Neural cell (in vitro differentiated cells): ENCODE results near the gene PARD3B. TPM values are rescaled to one million over a fixed set of nuclear protein-coding genes. Genes with fewer than 3 reads are reported as not detected.

Experiments
- H2AFZ ChIP-seq: fragments of 200-600, 300-800 bp; sonication (generic), shearing (Covaris generic); 2 replicates; pipeline ENCODE4 v1.6.0; 2014; ENCODE audit warnings: low read depth, mild to moderate bottlenecking, antibody characterized with exemption, low read length, moderate library complexity
- H3F3A ChIP-seq: fragments of 200-600 bp; shearing (Covaris generic); 2 replicates; pipeline ENCODE4 v1.6.1; 2016; ENCODE audit warnings: mild to moderate bottlenecking, moderate library complexity, mixed read lengths, antibody characterized with exemption, low read length; ENCODE audit not compliant: insufficient read depth, poor library complexity, severe bottlenecking
- H3K27ac ChIP-seq: fragments of 200-600, 300-800 bp; sonication (generic), shearing (Covaris generic); 2 replicates; pipeline ENCODE4 v1.5.1; 2014; ENCODE audit warnings: mild to moderate bottlenecking, low read length, moderate library complexity
- H3K27me3 ChIP-seq: fragments of 300-800, 200-600 bp; sonication (generic), shearing (Covaris generic); 2 replicates; pipeline ENCODE4 v1.6.0; 2014; ENCODE audit warnings: mild to moderate bottlenecking, low read depth, low read length, moderate library complexity; ENCODE audit not compliant: insufficient read depth
- H3K36me3 ChIP-seq: fragments of 300-800, 200-600 bp; sonication (generic), shearing (Covaris generic); 2 replicates; pipeline ENCODE4 v1.5.1; 2014; ENCODE audit warnings: mild to moderate bottlenecking, antibody characterized with exemption, low read length, moderate library complexity; ENCODE audit not compliant: insufficient read depth
- H3K4me2 ChIP-seq: fragments of 300-800, 200-600 bp; sonication (generic), shearing (Covaris generic); 2 replicates; pipeline ENCODE4 v1.6.0; 2014; ENCODE audit warnings: mild to moderate bottlenecking, low read length
- H3K4me3 ChIP-seq: fragments of 300-800, 200-600 bp; sonication (generic), shearing (Covaris generic); 2 replicates; pipeline ENCODE4 v1.5.1; 2014; ENCODE audit warnings: mild to moderate bottlenecking, low read length, moderate library complexity
- H3K79me2 ChIP-seq: fragments of 200-600 bp; shearing (Covaris generic); replicated peaks from 2 replicates; pipeline ENCODE4 v1.6.0; 2014; ENCODE audit warnings: mild to moderate bottlenecking, low read length, moderate library complexity; ENCODE audit not compliant: insufficient read depth
- H3K9ac ChIP-seq: fragments of 300-800, 200-600 bp; sonication (generic), shearing (Covaris generic); 2 replicates; pipeline ENCODE4 v1.6.1; 2016; ENCODE audit warnings: mild to moderate bottlenecking, low read length, mixed read lengths
- H3K9me2 ChIP-seq: fragments of 200-600 bp; shearing (Covaris generic); 2 replicates; pipeline ENCODE4 v1.6.1; 2016; ENCODE audit warnings: mild to moderate bottlenecking, low read length, mixed read lengths; ENCODE audit not compliant: insufficient read depth
- H3K9me3 ChIP-seq: fragments of 200-600, 300-800 bp; sonication (generic), shearing (Covaris generic); 2 replicates; pipeline ENCODE4 v1.6.1; 2016; ENCODE audit warnings: mild to moderate bottlenecking, mixed run types, low read length, moderate library complexity, mixed read lengths
- H4K20me1 ChIP-seq: fragments of 200-600 bp; shearing (Covaris generic); 2 replicates; pipeline ENCODE4 v1.6.1; 2016; ENCODE audit warnings: mild to moderate bottlenecking, mixed run types; ENCODE audit not compliant: insufficient read depth
- EP300 ChIP-seq: fragments of 450-650 bp; conservative IDR thresholded peaks from 2 replicates; pipeline ENCODE4 v1.6.1; 2014; ENCODE audit warnings: antibody characterized with exemption, mild to moderate bottlenecking, moderate library complexity; ENCODE audit not compliant: poor library complexity, severe bottlenecking
- MXI1 ChIP-seq: fragments of 450-650 bp; conservative IDR thresholded peaks from 2 replicates; pipeline ENCODE4 v1.6.1; 2014; ENCODE audit warnings: antibody characterized with exemption, mild to moderate bottlenecking; ENCODE audit not compliant: poor library complexity, severe bottlenecking
- RAD21 ChIP-seq: fragments of 450-650 bp; conservative IDR thresholded peaks from 2 replicates; pipeline ENCODE4 v1.6.1; 2014; ENCODE audit warnings: antibody characterized with exemption, mild to moderate bottlenecking, moderate library complexity
- SMC3 ChIP-seq: fragments of 450-650 bp; conservative IDR thresholded peaks from 2 replicates; pipeline ENCODE4 v1.6.1; 2014; ENCODE audit warnings: antibody characterized with exemption, mild to moderate bottlenecking, moderate library complexity; ENCODE audit not compliant: poor library complexity
- TAF1 ChIP-seq: IDR thresholded peaks from 2 replicates; pipeline ENCODE4 v1.6.1; 2012; ENCODE audit warnings: low read depth
- polyA plus RNA-seq: library from polyadenylated mRNA; depleted of rRNA; stranded (reverse); fragments of >200 nt; gene quantifications from 2 replicates; pipeline ENCODE4 v1.2.3, GENCODE V29; 2014
- TF ChIP-seq, protein P1 (sequence below): IDR thresholded peaks from 2 replicates; pipeline ENCODE4 v1.6.1; 2012; ENCODE audit warnings: borderline replicate concordance
- TF ChIP-seq, protein P2 (sequence below): fragments of 450-650 bp; IDR thresholded peaks from 2 replicates; pipeline ENCODE4 v1.5.1; 2014; ENCODE audit warnings: antibody characterized with exemption, mild to moderate bottlenecking, moderate library complexity; ENCODE audit not compliant: poor library complexity, severe bottlenecking

PARD3B gene
- polyA plus RNA-seq, 1 donor from 2014 or later, result 0.54 TPM

DNA sequence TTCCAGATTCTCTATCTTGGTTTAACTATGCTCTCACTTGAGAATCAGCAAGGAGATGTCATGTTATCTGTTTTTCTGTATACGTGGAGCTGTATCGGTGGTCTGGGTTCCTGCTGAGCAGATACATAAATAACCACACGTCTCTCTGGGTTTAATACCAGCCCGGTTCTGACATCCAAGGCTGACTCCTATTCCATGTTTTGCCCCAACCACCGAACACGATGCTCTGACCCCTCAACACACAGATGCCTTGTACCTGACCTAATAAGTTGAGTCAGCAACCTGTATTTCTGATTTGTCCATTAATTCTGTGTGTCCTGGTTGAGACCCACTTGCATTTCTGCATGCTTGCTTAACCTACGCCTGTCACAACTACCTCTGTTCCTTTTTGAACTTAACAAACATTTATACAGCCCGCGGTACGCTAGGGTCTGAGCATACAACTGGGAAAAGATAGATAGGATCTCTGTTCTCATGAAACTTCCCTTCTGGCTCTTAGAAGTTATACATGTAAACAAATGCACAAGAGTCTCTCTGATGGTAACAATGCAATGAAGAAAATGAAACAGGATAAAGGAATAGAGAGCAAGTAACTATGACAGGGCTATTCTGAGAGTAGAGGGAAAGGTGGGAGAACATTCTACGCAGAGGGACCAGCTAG lies 480.4 kb downstream of the PARD3B start:
- no peaks in the 10 kb centered on the region for H3K9me3 ChIP-seq
- H3K4me3 ChIP-seq, result no peak overlapping the region
- H3F3A ChIP-seq, result no peaks in the 10 kb centered on the region
- H3K4me2 ChIP-seq, result no peak overlapping the region
- TF ChIP-seq, protein P1, sequence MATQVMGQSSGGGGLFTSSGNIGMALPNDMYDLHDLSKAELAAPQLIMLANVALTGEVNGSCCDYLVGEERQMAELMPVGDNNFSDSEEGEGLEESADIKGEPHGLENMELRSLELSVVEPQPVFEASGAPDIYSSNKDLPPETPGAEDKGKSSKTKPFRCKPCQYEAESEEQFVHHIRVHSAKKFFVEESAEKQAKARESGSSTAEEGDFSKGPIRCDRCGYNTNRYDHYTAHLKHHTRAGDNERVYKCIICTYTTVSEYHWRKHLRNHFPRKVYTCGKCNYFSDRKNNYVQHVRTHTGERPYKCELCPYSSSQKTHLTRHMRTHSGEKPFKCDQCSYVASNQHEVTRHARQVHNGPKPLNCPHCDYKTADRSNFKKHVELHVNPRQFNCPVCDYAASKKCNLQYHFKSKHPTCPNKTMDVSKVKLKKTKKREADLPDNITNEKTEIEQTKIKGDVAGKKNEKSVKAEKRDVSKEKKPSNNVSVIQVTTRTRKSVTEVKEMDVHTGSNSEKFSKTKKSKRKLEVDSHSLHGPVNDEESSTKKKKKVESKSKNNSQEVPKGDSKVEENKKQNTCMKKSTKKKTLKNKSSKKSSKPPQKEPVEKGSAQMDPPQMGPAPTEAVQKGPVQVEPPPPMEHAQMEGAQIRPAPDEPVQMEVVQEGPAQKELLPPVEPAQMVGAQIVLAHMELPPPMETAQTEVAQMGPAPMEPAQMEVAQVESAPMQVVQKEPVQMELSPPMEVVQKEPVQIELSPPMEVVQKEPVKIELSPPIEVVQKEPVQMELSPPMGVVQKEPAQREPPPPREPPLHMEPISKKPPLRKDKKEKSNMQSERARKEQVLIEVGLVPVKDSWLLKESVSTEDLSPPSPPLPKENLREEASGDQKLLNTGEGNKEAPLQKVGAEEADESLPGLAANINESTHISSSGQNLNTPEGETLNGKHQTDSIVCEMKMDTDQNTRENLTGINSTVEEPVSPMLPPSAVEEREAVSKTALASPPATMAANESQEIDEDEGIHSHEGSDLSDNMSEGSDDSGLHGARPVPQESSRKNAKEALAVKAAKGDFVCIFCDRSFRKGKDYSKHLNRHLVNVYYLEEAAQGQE, result no peak
- no peak for TF ChIP-seq TAF1
- TF ChIP-seq RAD21, result no peak
- TF ChIP-seq MXI1, result no peak
- no peak for TF ChIP-seq SMC3
- TF ChIP-seq, protein P2, sequence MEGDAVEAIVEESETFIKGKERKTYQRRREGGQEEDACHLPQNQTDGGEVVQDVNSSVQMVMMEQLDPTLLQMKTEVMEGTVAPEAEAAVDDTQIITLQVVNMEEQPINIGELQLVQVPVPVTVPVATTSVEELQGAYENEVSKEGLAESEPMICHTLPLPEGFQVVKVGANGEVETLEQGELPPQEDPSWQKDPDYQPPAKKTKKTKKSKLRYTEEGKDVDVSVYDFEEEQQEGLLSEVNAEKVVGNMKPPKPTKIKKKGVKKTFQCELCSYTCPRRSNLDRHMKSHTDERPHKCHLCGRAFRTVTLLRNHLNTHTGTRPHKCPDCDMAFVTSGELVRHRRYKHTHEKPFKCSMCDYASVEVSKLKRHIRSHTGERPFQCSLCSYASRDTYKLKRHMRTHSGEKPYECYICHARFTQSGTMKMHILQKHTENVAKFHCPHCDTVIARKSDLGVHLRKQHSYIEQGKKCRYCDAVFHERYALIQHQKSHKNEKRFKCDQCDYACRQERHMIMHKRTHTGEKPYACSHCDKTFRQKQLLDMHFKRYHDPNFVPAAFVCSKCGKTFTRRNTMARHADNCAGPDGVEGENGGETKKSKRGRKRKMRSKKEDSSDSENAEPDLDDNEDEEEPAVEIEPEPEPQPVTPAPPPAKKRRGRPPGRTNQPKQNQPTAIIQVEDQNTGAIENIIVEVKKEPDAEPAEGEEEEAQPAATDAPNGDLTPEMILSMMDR, result no peak
- H2AFZ ChIP-seq, result no peak overlapping the region
- H3K27me3 ChIP-seq, result no peaks in the 10 kb centered on the region
- no peaks in the 10 kb centered on the region for H3K9me2 ChIP-seq
- H3K79me2 ChIP-seq, result no peaks in the 10 kb centered on the region
- H3K27ac ChIP-seq, result no peak overlapping the region
- H3K36me3 ChIP-seq, result no peaks in the 10 kb centered on the region
- H3K9ac ChIP-seq, result no peak overlapping the region
- no peaks in the 10 kb centered on the region for H4K20me1 ChIP-seq

DNA sequence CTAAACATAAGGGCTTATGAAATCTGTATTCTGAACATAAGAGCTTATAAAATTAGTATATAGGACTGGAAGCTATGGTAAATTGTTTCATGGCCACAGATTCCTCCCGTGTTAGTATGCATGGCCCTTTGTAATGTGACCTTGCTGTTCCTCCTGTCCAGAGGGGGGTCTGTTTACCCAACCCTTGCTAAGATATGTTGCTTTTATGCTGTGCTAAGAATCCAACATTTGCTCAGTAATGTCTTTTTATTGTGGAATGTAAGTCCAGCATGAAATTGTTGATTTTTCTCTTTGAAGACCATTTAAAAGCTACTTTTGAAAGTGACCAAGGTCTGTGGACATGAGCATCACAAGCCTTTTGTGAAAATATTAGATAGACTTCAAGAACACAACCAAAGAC lies 485.4 kb downstream of the PARD3B start:
- H3K9me2 ChIP-seq, result no peaks in the 10 kb centered on the region
- no peak overlapping the region for H3K9ac ChIP-seq
- H3K79me2 ChIP-seq, result no peaks in the 10 kb centered on the region
- no peaks in the 10 kb centered on the region for H3K9me3 ChIP-seq
- no peak overlapping the region for H3K27ac ChIP-seq
- no peaks in the 10 kb centered on the region for H3K27me3 ChIP-seq
- no peaks in the 10 kb centered on the region for H3F3A ChIP-seq
- no peaks in the 10 kb centered on the region for H4K20me1 ChIP-seq
- H2AFZ ChIP-seq, result no peak overlapping the region
- H3K4me3 ChIP-seq, result no peak overlapping the region
- no peak overlapping the region for H3K4me2 ChIP-seq
- H3K36me3 ChIP-seq, result no peaks in the 10 kb centered on the region
- TF ChIP-seq RAD21 (no peak), TAF1 (no peak), EP300 (no peak)
- TF ChIP-seq, protein P2, result no peak
- TF ChIP-seq, protein P1, result no peak
